GM21576 (cell line): ENCODE results near the gene SPTBN5.

Experiments used
- ATAC-seq: cut with Tn5 transposase; IDR thresholded peaks from one replicate; pipeline ENCODE4 v1.9.1; 2021; ENCODE audit warnings: mild to moderate bottlenecking, moderate library complexity; ENCODE audit not compliant: unreplicated experiment

SPTBN5 gene

GRCh38 chr15:41827290-41827879 is 66.5 kb downstream of the SPTBN5 start:
- ATAC-seq = no peak

GRCh38 chr15:41825572-41826535 is 68.0 kb downstream of the SPTBN5 start:
- no peak for ATAC-seq

GRCh38 chr15:41825145-41825544 is 68.7 kb downstream of the SPTBN5 start:
- no peak for ATAC-seq

DNA sequence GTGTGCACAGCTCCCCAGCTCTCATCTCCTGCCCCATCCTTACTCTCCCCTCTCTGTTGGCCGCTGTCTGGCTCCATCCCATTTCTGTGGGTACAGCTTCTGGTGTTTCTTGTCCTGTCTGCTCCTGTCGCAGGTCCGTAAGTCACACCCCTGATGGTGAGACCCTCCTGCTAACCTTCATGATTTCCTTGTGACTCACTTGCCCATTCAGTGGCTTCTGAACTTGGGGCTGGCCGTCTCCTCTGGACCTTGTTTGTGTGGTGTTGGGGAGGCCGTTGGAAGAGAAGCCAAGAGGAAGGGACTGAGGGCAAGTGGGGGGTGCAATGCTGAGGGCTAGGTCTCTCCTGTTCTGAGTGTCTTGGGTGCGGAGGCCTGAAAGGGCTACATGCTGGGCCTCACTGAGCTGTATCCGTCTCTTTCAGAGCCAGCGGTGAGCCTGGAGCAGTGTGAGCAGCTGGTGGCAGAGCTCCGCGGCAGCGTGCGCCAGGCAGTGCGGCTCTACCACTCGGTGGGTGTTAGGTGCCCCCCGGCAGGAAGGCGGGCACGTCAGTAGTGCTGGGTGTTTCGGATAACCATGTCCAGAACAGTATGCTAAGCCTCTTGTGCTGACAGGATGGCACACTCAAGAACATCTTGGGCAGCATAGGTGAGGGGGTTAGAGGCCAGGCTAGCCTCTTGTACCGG is 69.6 kb downstream of the SPTBN5 start:
- ATAC-seq = no peak

GRCh38 chr15:41823502-41823901 is 70.4 kb downstream of the SPTBN5 start:
- ATAC-seq = no peak

DNA sequence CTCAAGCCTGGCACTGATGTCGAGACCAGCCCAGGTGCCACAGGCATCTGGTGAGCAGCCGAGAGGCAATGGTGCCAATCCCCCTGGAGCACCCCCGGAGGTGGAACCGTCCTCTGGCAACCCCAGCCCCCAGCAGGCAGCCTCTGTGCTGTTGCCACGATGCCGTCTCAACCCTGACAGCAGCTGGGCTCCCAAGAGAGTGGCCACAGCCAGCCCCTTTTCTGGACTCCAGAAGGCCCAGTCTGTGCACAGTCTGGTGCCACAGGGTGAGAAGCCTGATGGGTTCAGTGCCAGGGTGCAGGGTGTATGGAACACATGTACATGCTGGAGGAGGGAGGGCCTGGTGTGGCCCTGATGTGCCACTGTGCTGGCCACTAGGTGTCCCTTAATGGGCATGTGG is 70.9 kb downstream of the SPTBN5 start:
- ATAC-seq = no peak

GRCh38 chr15:41822471-41822870 is 71.4 kb downstream of the SPTBN5 start:
- ATAC-seq = no peak

GRCh38 chr15:41821831-41822230 is 72.0 kb downstream of the SPTBN5 start:
- no peak for ATAC-seq

DNA sequence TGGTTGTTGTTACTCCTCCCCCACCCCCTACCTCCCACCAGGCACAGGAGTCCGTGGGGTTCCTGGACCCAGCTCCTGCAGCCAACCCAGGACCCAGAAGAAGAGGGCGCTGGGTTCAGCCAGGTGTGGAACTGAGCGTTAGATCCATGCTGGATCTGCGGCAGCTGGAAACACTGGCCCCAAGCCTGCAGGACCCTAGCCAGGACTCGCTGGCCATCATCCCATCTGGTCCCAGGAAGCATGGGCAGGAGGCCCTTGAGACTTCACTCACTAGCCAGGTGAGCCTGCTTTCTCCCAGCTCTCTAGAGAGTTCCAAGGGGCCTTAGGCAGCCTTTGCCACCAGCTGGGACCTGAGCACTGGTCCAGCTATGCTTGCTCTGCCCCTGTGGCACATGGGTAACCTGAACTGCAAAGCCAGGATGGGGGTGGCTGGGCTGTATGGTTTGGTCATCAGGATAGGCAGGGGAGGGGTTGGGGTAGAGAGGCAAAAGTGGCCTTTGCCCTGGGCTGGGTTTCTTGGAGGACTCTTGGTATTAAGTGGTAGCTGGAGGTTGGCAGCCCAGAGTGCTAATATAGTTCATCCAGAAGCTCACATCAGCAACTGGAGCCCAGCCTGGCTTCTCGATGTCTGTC is 72.9 kb downstream of the SPTBN5 start:
- ATAC-seq = no peak

GRCh38 chr15:41819455-41820050 is 74.3 kb downstream of the SPTBN5 start:
- no peak for ATAC-seq

DNA sequence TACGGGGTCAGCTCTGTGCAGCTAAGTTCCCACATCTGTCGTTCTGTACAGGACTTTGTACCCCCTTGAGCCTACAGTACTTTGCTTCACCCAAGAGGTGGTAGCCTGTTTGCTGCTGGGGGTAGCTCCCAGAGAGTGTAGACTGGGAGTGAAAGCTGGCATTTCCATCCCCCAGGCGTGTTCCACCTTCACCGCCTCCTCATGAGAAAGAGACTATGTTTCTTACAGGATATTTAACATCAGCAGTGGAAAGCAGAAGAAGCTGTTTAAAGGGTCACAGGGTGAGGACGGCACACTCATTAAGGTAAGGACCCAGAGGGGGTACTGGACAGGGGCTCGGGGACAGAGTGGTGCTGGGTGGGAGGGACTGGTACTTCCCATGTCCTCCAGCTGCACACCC is 76.1 kb downstream of the SPTBN5 start:
- no peak for ATAC-seq

GRCh38 chr15:41817327-41817726 is 76.5 kb downstream of the SPTBN5 start:
- no peak for ATAC-seq

GRCh38 chr15:41816788-41817187 is 77.1 kb downstream of the SPTBN5 start:
- ATAC-seq = no peak

GRCh38 chr15:41814534-41814933 is 79.3 kb downstream of the SPTBN5 start:
- no peak for ATAC-seq

DNA sequence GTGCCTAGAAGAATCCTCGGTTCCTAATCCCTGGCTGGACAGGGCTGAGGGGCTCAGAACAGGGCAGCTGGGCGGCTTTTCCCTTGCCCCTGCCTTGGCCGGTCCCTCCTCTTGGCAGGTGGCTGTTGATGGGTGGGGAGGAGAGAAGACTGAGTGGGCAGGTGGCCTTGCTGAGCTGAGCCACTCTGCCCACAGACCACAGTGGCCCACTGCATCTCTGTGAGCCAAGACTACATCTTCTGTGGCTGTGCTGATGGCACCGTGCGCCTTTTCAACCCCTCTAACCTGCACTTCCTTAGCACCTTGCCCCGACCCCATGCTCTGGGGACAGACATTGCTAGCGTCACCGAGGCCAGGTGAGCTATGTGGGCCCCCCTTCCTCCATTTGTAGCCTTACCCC is 80.4 kb downstream of the SPTBN5 start:
- ATAC-seq = no peak

DNA sequence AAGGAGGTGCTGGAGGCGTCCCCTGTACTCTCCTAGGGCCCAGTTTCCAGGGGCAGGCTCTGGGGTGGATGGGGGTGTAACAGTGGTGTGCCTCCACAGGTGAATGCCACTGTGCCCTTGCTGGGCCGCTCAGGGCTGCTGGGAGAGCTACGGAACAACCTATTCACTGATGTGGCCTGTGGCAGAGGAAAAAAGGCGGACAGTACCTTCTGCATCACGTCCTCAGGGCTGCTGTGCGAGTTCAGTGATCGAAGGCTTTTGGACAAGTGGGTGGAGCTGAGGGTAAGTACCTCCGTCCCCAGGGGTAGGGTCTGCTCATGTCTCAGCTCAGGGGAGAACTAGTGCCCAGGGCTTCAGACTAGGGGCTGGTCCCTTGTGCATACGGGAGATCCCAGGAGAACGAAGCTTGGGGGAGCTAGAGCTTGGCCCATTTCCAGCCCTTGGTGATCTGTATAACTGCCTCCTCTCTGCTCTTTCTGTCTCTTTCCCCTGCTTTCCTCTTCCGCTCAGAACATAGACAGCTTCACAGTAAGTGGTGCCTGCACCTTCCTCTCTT is 81.0 kb downstream of the SPTBN5 start:
- no peak for ATAC-seq

DNA sequence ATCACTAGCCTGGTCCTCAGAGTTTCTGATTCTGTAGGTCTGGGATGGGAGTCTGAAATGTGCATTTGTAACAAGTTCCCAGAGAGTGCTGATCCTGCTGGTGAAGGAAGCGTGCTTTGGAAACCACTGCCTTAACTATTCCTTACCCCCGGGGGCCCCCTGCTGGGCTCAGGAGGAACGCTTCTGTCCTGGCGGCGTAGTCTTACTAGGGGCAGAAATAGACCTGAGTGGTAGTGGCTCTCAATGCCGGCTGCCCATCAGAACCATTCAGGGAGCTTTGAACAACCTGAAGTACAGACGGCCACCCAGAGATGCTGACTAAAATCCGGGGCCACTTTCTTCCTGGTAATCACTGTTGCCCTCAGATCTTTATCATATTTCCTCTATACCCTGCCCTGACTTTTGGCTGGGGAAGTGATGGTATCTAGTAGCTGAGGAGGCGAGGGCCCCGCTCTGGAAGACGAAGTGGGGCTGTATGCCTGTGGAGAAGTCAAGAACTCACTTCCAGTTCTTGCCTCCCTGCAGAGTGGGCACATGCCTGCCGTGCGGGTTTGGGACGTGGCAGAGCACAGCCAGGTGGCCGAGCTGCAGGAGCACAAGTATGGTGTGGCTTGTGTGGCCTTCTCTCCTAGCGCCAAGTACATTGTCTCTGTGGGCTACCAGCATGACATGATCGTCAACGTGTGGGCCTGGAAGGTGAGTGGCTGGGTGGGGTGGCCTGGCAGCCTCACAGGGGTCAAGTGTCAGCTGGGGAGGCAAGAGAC is 82.2 kb downstream of the SPTBN5 start:
- peak; percentile 49 for ATAC-seq

- no peak for ATAC-seq
These were observed 83.0 kb downstream of the SPTBN5 start for GRCh38 chr15:41810651-41811431.
